ENCODE results near the gene NR2C2AP.
"Not testable (repeated sequence)": the region's sequence is repeated elsewhere in the genome, so short reads cannot be mapped to it uniquely, and the experiment has no call there.

The NR2C2AP gene

GRCh38 chr19:19179548-19180441, 23.4 kb downstream of the NR2C2AP start:
- no peak for DNase-seq

- DNase-seq, result no peak
These were observed 26.3 kb downstream of the NR2C2AP start for GRCh38 chr19:19176950-19177349.

GRCh38 chr19:19173243-19173642, 30.0 kb downstream of the NR2C2AP start:
- DNase-seq, result not testable (repeated sequence)

GRCh38 chr19:19171821-19172532, 31.2 kb downstream of the NR2C2AP start:
- no peak for DNase-seq

- DNase-seq, result no peak
These were observed 32.1 kb downstream of the NR2C2AP start for GRCh38 chr19:19170873-19171672.

- DNase-seq, result peak; percentile 83
These were observed 33.0 kb downstream of the NR2C2AP start, which contains the start of gene MEF2B for GRCh38 chr19:19170053-19170872. MEF2B (minus strand) TSS chr19:19170263; CDS start chr19:19150735, 19,528 bp downstream.

- DNase-seq, result no peak
These were observed 33.8 kb downstream of the NR2C2AP start for GRCh38 chr19:19169236-19170052.

- no peak for DNase-seq
These were observed 35.6 kb downstream of the NR2C2AP start for GRCh38 chr19:19167612-19168011.

- no peak for DNase-seq
These were observed 37.8 kb downstream of the NR2C2AP start for GRCh38 chr19:19165396-19165795.

GRCh38 chr19:19162495-19162894, 40.7 kb downstream of the NR2C2AP start:
- no peak for DNase-seq

GRCh38 chr19:19160461-19161035, 42.7 kb downstream of the NR2C2AP start:
- DNase-seq, result no peak

- DNase-seq, result no peak
These were observed 43.7 kb downstream of the NR2C2AP start for GRCh38 chr19:19159534-19159933.

GRCh38 chr19:19157808-19158207, 45.4 kb downstream of the NR2C2AP start:
- DNase-seq, result no peak

- no peak for DNase-seq
These were observed 47.6 kb downstream of the NR2C2AP start for GRCh38 chr19:19155495-19156219.

GRCh38 chr19:19154768-19155494, 48.3 kb downstream of the NR2C2AP start:
- DNase-seq, result no peak

- DNase-seq, result no peak
These were observed 50.4 kb downstream of the NR2C2AP start for GRCh38 chr19:19152668-19153384.

- DNase-seq, result no peak
These were observed 51.8 kb downstream of the NR2C2AP start for GRCh38 chr19:19151418-19151817.
